GM19240 (cell line): ENCODE data around the gene PLA2G12B.
"Not testable (repeated sequence)": the region's sequence is repeated elsewhere in the genome, so short reads cannot be mapped to it uniquely, and the experiment has no call there.

Experiments used
- DNase-seq: peaks from one replicate; pipeline ENCODE4 v3.0.0; 2011; ENCODE audit warnings: low spot score; ENCODE audit not compliant: insufficient read length

PLA2G12B gene

GRCh38 chr10:72954596-72955554 lies at the start of gene PLA2G12B:
Gene PLA2G12B, minus strand, starts transcription at chr10:72954806. Its CDS starts 121 bp downstream, at chr10:72954685.
- no peak for DNase-seq

GRCh38 chr10:73003822-73004221 lies 49.2 kb upstream of the PLA2G12B start:
- DNase-seq: no peak

DNA sequence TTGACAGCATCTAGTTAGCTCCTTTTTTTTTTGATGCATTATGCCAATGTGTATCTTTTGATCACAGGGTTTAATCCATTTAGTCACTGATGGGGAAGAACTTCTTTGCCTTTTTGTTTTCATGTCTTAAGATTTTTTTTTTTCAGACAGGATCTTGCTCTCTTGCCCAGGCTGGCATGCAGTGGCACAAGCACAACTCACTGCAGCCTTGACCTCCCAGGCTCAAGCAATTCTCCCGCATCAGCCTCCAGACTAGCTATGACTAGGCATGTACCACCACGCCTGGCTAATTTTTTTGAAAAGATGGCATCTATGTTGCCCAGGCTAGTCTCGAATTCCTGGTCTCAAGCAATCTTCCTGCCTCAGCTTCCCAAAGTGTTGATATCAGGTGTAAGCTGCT lies 46.4 kb upstream of the PLA2G12B start:
- DNase-seq: no peak

GRCh38 chr10:72997099-72997498 lies 42.5 kb upstream of the PLA2G12B start:
- DNase-seq: no peak

DNA sequence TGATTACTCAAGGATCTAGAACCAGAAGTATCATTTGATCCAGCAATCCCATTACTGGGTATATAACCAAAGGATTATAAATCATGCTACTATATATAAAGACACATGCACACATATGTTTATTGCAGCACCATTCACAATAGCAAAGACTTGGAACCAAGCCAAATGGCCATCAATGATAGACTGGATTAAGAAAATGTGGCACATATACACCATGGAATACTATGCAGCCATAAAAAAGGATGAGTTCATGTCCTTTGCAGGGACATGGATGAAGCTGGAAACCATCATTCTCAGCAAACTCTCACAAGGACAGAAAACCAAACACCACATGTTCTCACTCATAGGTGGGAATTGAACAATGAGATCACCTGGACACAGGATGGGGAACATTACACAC lies 40.9 kb upstream of the PLA2G12B start:
- DNase-seq: not testable (repeated sequence)

GRCh38 chr10:72989771-72990170 lies 35.2 kb upstream of the PLA2G12B start:
- not testable (repeated sequence) for DNase-seq

DNA sequence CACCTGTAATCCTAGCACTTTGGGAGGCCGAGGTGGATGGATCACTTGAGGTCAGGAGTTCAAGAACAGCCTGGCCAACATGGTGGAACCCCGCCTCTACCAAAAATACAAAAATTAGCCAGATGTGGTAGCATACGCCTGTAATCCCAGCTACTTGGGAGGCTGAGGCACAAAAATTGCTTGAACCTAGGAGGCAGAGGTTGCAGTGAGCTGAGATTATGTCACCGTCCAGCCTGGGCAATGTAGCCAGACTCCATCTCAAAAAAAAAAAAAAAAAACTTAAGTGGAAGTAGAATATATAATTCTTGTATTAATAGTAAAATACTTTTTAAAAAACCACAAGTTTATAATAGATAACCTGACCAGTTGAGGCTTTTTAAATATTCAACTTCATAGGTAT lies 30.0 kb upstream of the PLA2G12B start:
- not testable (repeated sequence) for DNase-seq

GRCh38 chr10:72981882-72982529 lies 27.4 kb upstream of the PLA2G12B start:
- no peak for DNase-seq

DNA sequence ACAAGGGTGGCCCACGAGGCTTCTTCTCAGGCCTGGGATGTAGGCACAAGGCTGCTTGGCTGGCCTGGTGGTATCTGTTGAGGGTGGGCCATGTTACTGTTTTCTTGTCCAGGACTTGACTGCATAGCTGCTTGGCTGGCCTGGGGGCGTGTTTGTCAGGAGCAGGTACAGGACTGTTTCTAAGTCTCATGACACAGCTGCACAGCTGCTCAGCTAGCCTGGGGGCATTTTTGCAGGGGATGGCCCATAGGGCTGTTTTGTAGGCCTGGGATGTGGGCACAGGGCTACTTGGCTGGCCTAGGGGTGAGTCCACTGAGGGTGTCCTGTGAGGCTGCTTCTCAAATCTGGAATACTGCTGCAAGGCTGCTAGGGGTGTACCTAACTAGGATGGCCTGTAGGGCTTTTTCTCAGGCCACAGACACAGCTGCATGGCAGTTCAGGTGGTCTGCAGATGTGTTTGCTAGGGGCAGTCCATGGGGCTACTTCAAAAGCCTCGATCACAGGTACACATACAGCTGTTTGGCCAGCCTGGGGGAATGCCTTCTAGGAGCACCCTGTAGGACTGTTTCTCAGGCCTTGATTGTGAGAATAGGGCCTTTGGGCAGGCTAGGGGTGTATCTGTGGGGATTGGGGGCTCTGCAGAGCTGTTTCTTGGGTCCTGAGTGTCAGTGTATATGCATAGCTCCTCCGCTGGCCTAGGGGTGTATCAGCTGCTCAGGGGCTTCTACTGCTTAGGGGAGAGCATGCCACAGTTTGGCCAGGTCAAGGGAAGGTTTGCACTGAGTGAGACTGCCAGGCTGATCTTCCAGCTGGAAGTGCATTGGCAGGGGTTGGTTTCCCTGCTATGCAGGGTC lies 26.6 kb upstream of the PLA2G12B start:
- no peak for DNase-seq

DNA sequence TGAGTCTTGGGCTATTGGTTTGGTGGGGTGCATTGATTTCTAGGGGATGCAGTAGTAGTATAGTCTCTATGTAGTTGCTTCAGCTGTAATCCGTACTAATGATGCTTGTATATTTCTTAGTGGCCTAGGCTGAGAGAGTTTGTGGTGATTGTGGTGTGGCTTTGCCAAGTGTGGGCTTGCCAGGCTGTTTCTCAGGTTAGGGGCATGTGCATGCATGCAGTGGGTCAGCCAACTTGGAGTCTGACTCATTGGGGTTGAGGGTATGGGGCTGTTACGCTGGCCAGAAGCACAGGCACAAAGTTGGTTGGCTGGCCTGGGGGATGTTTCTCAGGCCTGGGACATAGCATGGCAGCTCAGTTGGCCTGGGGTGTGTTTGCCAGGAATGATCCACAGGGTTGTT lies 25.7 kb upstream of the PLA2G12B start:
- DNase-seq: no peak

DNA sequence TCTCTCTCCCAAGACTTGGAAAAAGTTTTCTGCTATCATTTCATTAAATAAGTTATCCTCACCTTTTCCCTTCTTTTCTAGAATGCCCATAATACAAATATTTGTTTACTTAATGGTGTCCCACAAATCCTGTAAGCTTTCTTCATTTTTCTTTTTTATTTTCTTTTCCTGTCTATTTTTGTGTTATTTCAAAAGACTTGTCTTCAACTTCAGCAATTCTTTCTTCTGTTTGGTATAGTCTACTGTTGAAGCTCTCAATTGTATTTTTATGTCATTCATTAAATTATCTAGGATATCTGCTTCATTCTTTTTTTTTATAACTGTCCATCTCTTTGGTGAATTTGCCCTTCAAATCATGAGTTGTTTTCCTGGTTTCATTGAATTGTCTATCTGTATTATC lies 25.1 kb upstream of the PLA2G12B start:
- DNase-seq: no peak

- DNase-seq: no peak
Measured at GRCh38 chr10:72976886-72977285, 22.3 kb upstream of the PLA2G12B start.

GRCh38 chr10:72956001-72956400 lies 1.4 kb upstream of the PLA2G12B start:
- DNase-seq: no peak

DNA sequence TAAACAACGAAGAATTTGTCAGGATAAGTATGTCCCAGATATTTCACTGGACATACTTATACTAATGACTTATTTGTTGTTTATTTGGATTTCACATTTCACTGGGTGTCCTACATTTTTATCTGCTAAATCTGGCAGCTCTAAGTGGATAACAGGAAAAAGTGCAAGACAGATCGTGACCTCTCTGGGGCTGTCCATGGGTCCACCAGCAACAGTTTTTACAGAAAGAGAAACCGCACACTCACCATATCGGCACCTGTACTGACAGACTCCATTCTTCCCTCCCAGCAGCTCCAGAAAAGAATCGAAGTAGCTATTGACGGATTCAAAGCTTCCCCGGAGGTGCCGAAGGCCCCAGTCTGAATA lies 393 bp downstream of the PLA2G12B start:
- DNase-seq: no peak

GRCh38 chr10:72953687-72954086 lies 919 bp downstream of the PLA2G12B start:
- DNase-seq: no peak

DNA sequence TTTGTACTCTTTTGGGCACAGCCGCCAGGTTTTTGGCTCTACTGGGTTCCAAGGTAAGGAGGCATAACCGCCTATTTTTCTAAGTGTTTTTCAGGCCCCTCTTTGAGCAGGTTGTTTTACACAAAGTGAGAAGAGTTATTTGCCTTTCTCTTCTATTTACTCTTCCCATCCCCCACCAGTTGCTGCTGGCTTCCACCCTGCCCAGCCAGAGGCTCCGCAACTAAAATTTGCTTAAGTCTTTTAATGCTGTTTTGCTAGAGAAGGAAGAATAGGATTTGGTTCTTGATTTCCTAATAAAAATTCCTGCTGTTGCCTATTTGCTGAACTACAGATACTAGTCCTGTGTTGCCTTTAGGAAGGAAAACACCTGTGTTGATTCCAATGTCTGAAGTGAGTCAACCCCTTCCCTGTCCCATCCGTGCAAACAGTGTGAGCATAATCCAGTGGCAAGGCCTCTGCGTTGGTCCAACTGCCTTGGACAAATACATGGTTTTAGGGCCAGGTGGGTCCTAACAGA lies 1.9 kb downstream of the PLA2G12B start:
- DNase-seq: no peak

- DNase-seq: no peak
Measured at GRCh38 chr10:72952189-72952588, 2.4 kb downstream of the PLA2G12B start.

- DNase-seq: no peak
Measured at GRCh38 chr10:72951760-72952159, 2.8 kb downstream of the PLA2G12B start.

GRCh38 chr10:72948762-72949161 lies 5.8 kb downstream of the PLA2G12B start:
- no peak for DNase-seq

DNA sequence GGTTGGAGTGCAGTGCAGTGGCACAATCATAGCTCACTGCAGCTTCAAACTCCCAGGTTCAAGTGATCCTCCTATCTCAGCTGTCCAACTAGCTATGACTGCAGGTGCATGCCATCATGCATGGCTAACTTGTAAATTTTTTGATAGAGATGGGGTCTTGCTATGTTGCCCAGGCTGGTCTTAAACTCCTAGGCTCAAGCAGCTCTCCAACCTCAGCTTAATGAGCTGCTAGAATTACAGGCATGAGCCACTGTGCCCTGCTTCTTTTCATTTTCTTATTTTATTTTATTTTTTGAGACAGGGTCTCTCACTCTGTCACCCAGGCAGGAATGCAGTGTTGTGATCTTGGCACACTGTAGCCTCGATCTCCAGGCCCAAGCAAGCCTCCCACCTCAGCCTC lies 7.6 kb downstream of the PLA2G12B start:
- no peak for DNase-seq

DNA sequence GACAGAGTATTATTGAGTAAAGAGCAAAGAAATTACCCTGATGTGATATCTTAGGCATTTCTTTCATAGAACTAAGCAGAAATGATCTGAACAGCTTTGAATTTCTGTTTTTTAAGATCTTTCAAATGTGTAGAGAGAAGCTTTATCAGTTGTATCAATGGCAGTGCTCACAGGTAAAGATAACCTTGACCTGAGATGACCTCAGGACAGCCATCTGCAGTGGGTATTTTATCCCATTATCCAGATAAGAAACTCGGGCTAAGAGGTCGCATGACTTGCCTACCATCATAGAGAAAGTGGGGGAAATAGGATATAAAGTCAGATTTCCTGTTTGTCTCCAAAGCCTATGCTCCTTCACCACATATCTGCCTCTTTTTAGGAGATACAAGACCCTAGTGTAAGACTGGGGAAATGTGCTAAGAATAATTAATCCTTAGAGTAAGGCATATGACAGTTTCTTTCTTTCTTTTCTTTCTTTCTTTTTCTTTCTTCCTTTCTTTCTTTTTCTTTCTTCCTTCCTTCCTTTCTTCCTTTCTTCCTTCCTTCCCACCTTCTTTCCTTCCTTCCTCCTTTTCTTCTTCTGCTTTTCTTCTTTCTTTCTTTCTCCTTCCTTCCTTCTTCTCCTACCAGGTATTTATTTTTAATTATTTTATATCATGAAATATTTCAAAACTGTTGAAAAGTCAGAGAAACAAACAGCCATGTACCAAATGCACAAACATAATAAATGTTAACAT lies 10.9 kb downstream of the PLA2G12B start:
- DNase-seq: no peak
